HG02610 (cell line): Measurements from ENCODE around the gene ST7L.

Source experiments
- ATAC-seq: cut with Tn5 transposase; IDR thresholded peaks from one replicate; pipeline ENCODE4 v1.9.1; 2021; ENCODE audit warnings: mild to moderate bottlenecking, moderate library complexity; ENCODE audit not compliant: unreplicated experiment

The ST7L gene

GRCh38 chr1:112554411-112554810 lies 64.5 kb downstream of the ST7L start:
- ATAC-seq = no peak

- ATAC-seq = no peak
Measured at GRCh38 chr1:112549590-112549989, 69.4 kb downstream of the ST7L start.

- no peak for ATAC-seq
Measured at GRCh38 chr1:112548547-112548946, 70.4 kb downstream of the ST7L start.

- ATAC-seq = no peak
Measured at GRCh38 chr1:112546076-112546475, 72.9 kb downstream of the ST7L start.

- no peak for ATAC-seq
Measured at GRCh38 chr1:112544751-112545150, 74.2 kb downstream of the ST7L start.

- ATAC-seq = no peak
Measured at GRCh38 chr1:112544011-112544688, 74.8 kb downstream of the ST7L start.

GRCh38 chr1:112542206-112542973 lies 76.6 kb downstream of the ST7L start:
- no peak for ATAC-seq

GRCh38 chr1:112541299-112541698 lies 77.6 kb downstream of the ST7L start:
- ATAC-seq = no peak

GRCh38 chr1:112540226-112540794 lies 78.6 kb downstream of the ST7L start:
- no peak for ATAC-seq

- ATAC-seq = no peak
Measured at GRCh38 chr1:112538883-112539282, 80.1 kb downstream of the ST7L start.

- no peak for ATAC-seq
Measured at GRCh38 chr1:112537456-112537855, 81.5 kb downstream of the ST7L start.

- no peak for ATAC-seq
Measured at GRCh38 chr1:112536561-112536960, 82.4 kb downstream of the ST7L start.

- no peak for ATAC-seq
Measured at GRCh38 chr1:112533029-112533428, 85.9 kb downstream of the ST7L start.

GRCh38 chr1:112532064-112532463 lies 86.9 kb downstream of the ST7L start:
- no peak for ATAC-seq

GRCh38 chr1:112530832-112531231 lies 88.1 kb downstream of the ST7L start:
- no peak for ATAC-seq

- ATAC-seq = no peak
Measured at GRCh38 chr1:112529301-112529700, 89.6 kb downstream of the ST7L start.

- no peak for ATAC-seq
Measured at GRCh38 chr1:112528076-112528475, 90.9 kb downstream of the ST7L start.

- ATAC-seq = no peak
Measured at GRCh38 chr1:112527266-112528010, 91.5 kb downstream of the ST7L start.

GRCh38 chr1:112524986-112525385 lies 94.0 kb downstream of the ST7L start:
- ATAC-seq = no peak

GRCh38 chr1:112524251-112524650 lies 94.7 kb downstream of the ST7L start:
- no peak for ATAC-seq

- no peak for ATAC-seq
Measured at GRCh38 chr1:112522621-112523020, 96.3 kb downstream of the ST7L start.
